Measurements from ENCODE around the gene TNFAIP8. TPM values are rescaled to one million over a fixed set of nuclear protein-coding genes. Genes with fewer than 3 reads are reported as not detected.

Gene TNFAIP8
- total RNA-seq = 5.7 and 8.8 TPM in 2 replicates

GRCh38 chr5:119355685-119356611 lies at the start of gene TNFAIP8:
TNFAIP8 (plus strand) TSS chr5:119356019; CDS start chr5:119356091, 72 bp downstream.

Other genes starting within 250 kb of the TNFAIP8 start
- gene HSD17B4, start 96.5 kb downstream of the TNFAIP8 start, total RNA-seq = 85.9 and 100 TPM in 2 replicates

Data from mammary microvascular endothelial cell (primary cell).